Measurements from ENCODE around the gene XRCC6.

Gene XRCC6

GRCh38 chr22:41620589-41621098 lies 451 bp upstream of the XRCC6 start, which contains the start of gene DESI1:
DESI1 (minus strand) TSS chr22:41621043; CDS start chr22:41620839, 204 bp downstream.
- TF ChIP-seq TCF12 (IDR thresholded peaks at IDR 0.05; ENCODE audit: low read depth) (no peak), ZBTB7A (IDR thresholded peaks at IDR 0.05; ENCODE audit: low read depth) (peak; percentile 69; the same call in 1 of the 2 replicates), MAX (IDR thresholded peaks at IDR 0.05) (peak; percentile 79), REST (IDR thresholded peaks at IDR 0.05; ENCODE audit: low read depth) (no peak), TAF1 (IDR thresholded peaks at IDR 0.05; ENCODE audit: low read depth) (peak; percentile 94)

- no peak for TF ChIP-seq FOXM1 (IDR thresholded peaks at IDR 0.05; ENCODE audit: borderline replicate concordance, low read depth)
- TF ChIP-seq MAX (IDR thresholded peaks at IDR 0.05) = no peak
- no peak for TF ChIP-seq TEAD4 (IDR thresholded peaks at IDR 0.05)
- TF ChIP-seq CREB1 (IDR thresholded peaks at IDR 0.05; ENCODE audit: low read depth) = no peak
- no peak for TF ChIP-seq NFIC (IDR thresholded peaks at IDR 0.05)
- no peak for TF ChIP-seq TAF1 (IDR thresholded peaks at IDR 0.05; ENCODE audit: low read depth)
- TF ChIP-seq YY1 (IDR thresholded peaks at IDR 0.05; ENCODE audit: low read depth) = no peak
- TF ChIP-seq TCF12 (IDR thresholded peaks at IDR 0.05; ENCODE audit: low read depth) = no peak
- no peak for TF ChIP-seq REST (IDR thresholded peaks at IDR 0.05; ENCODE audit: low read depth)
- no peak for TF ChIP-seq RAD21 (IDR thresholded peaks at IDR 0.05; ENCODE audit: low read depth)
- TF ChIP-seq EP300 (IDR thresholded peaks at IDR 0.05; ENCODE audit: borderline replicate concordance) = no peak
- no peak for TF ChIP-seq EGR1 (IDR thresholded peaks at IDR 0.05)
These were observed 750 bp downstream of the XRCC6 start for GRCh38 chr22:41621911-41622179.

GRCh38 chr22:41625577-41625976 lies 4.5 kb downstream of the XRCC6 start:
- TF ChIP-seq EGR1 (IDR thresholded peaks at IDR 0.05) (no peak), MAX (IDR thresholded peaks at IDR 0.05) (no peak), USF1 (IDR thresholded peaks at IDR 0.05) (no peak), TCF12 (IDR thresholded peaks at IDR 0.05; ENCODE audit: low read depth) (no peak), ZBTB7A (IDR thresholded peaks at IDR 0.05; ENCODE audit: low read depth) (no peak), EP300 (IDR thresholded peaks at IDR 0.05; ENCODE audit: borderline replicate concordance) (no peak), CREB1 (IDR thresholded peaks at IDR 0.05; ENCODE audit: low read depth) (no peak), TAF1 (IDR thresholded peaks at IDR 0.05; ENCODE audit: low read depth) (no peak), NFIC (IDR thresholded peaks at IDR 0.05) (no peak), REST (IDR thresholded peaks at IDR 0.05; ENCODE audit: low read depth) (no peak), FOXM1 (IDR thresholded peaks at IDR 0.05; ENCODE audit: borderline replicate concordance, low read depth) (no peak)

GRCh38 chr22:41636467-41636866 lies 15.4 kb downstream of the XRCC6 start:
- TF ChIP-seq TEAD4 (IDR thresholded peaks at IDR 0.05) (no peak), CREB1 (IDR thresholded peaks at IDR 0.05; ENCODE audit: low read depth) (no peak), RAD21 (IDR thresholded peaks at IDR 0.05; ENCODE audit: low read depth) (no peak), YY1 (IDR thresholded peaks at IDR 0.05; ENCODE audit: low read depth) (no peak), EP300 (IDR thresholded peaks at IDR 0.05; ENCODE audit: borderline replicate concordance) (no peak), NFIC (IDR thresholded peaks at IDR 0.05) (no peak), ZBTB7A (IDR thresholded peaks at IDR 0.05; ENCODE audit: low read depth) (no peak), USF1 (IDR thresholded peaks at IDR 0.05) (no peak), MAX (IDR thresholded peaks at IDR 0.05) (no peak), FOXM1 (IDR thresholded peaks at IDR 0.05; ENCODE audit: borderline replicate concordance, low read depth) (no peak), CEBPB (IDR thresholded peaks at IDR 0.05) (no peak), REST (IDR thresholded peaks at IDR 0.05; ENCODE audit: low read depth) (no peak), EGR1 (IDR thresholded peaks at IDR 0.05) (no peak), TCF12 (IDR thresholded peaks at IDR 0.05; ENCODE audit: low read depth) (no peak), TAF1 (IDR thresholded peaks at IDR 0.05; ENCODE audit: low read depth) (no peak)
